Esophagus squamous epithelium (tissue), 4 donors: ENCODE measurements around the gene MGAT4C.

Experiments
- POLR2A ChIP-seq, 4 donors: fragments of 450-650 bp; IDR thresholded peaks; one replicate each; pipeline ENCODE4 v1.6.1; 2017; ENCODE audit warnings: antibody characterized with exemption in 4 of 4, mild to moderate bottlenecking in 4 of 4, moderate library complexity in 3 of 4
- TF ChIP-seq, protein P1 (sequence below), 6 experiments: fragments of 450-650 bp in 4 of 6; fragments of 200-600 bp in 2 of 6; sonication (generic) in 2 of 6; IDR thresholded peaks; one replicate each; pipeline ENCODE4 v1.5.1; 2016 to 2019; ENCODE audit warnings: antibody characterized with exemption in 6 of 6, mild to moderate bottlenecking in 4 of 6, moderate library complexity in 4 of 6

GRCh38 chr12:86015026-86015425 lies 241.2 kb downstream of the MGAT4C start:
- TF ChIP-seq, protein P1, sequence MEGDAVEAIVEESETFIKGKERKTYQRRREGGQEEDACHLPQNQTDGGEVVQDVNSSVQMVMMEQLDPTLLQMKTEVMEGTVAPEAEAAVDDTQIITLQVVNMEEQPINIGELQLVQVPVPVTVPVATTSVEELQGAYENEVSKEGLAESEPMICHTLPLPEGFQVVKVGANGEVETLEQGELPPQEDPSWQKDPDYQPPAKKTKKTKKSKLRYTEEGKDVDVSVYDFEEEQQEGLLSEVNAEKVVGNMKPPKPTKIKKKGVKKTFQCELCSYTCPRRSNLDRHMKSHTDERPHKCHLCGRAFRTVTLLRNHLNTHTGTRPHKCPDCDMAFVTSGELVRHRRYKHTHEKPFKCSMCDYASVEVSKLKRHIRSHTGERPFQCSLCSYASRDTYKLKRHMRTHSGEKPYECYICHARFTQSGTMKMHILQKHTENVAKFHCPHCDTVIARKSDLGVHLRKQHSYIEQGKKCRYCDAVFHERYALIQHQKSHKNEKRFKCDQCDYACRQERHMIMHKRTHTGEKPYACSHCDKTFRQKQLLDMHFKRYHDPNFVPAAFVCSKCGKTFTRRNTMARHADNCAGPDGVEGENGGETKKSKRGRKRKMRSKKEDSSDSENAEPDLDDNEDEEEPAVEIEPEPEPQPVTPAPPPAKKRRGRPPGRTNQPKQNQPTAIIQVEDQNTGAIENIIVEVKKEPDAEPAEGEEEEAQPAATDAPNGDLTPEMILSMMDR (IDR thresholded peaks at IDR 0.05) = no peak
- no peak for TF ChIP-seq POLR2A (IDR thresholded peaks at IDR 0.05)
